ENCODE measurements around the gene LIMS1.

The LIMS1 gene

GRCh38 chr2:108616318-108616717, 82.0 kb downstream of the LIMS1 start:
- no peak for DNase-seq

GRCh38 chr2:108616751-108617161, 82.5 kb downstream of the LIMS1 start:
- DNase-seq = peak; percentile 75

- DNase-seq = peak; percentile 38
These were observed 83.3 kb downstream of the LIMS1 start for GRCh38 chr2:108617617-108618016.

- DNase-seq = no peak
These were observed 85.8 kb downstream of the LIMS1 start for GRCh38 chr2:108619925-108620620.

- DNase-seq = no peak
These were observed 86.4 kb downstream of the LIMS1 start for GRCh38 chr2:108620656-108621055.

- DNase-seq = no peak
These were observed 86.9 kb downstream of the LIMS1 start for GRCh38 chr2:108621087-108621559.

- no peak for DNase-seq
These were observed 87.7 kb downstream of the LIMS1 start for GRCh38 chr2:108621687-108622681.

- no peak for DNase-seq
These were observed 89.3 kb downstream of the LIMS1 start for GRCh38 chr2:108623616-108624015.

- DNase-seq = no peak
These were observed 91.0 kb downstream of the LIMS1 start for GRCh38 chr2:108625186-108625827.

- DNase-seq = no peak
These were observed 91.5 kb downstream of the LIMS1 start for GRCh38 chr2:108625828-108626195.

GRCh38 chr2:108626995-108627394, 92.7 kb downstream of the LIMS1 start:
- no peak for DNase-seq

GRCh38 chr2:108627911-108628567, 93.8 kb downstream of the LIMS1 start:
- no peak for DNase-seq

- DNase-seq = no peak
These were observed 94.7 kb downstream of the LIMS1 start for GRCh38 chr2:108628936-108629335.

GRCh38 chr2:108629417-108629816, 95.1 kb downstream of the LIMS1 start:
- no peak for DNase-seq

- DNase-seq = no peak
These were observed 96.5 kb downstream of the LIMS1 start for GRCh38 chr2:108630567-108631405.

- no peak for DNase-seq
These were observed 98.3 kb downstream of the LIMS1 start for GRCh38 chr2:108632332-108633160.

- DNase-seq = no peak
These were observed 99.1 kb downstream of the LIMS1 start for GRCh38 chr2:108633409-108633808.

GRCh38 chr2:108634011-108634410, 99.7 kb downstream of the LIMS1 start:
- peak; percentile 91 for DNase-seq

- DNase-seq = no peak
These were observed 100.4 kb downstream of the LIMS1 start for GRCh38 chr2:108634576-108635160.

- DNase-seq = peak; percentile 40
These were observed 101.5 kb downstream of the LIMS1 start for GRCh38 chr2:108635630-108636354.

Data from DMS 273 treated with DMSO at 0.1 percent for 48 hours (cell line).